GM13976 (cell line): ENCODE data around the gene CEP68.

Experiments
- DNase-seq: peaks from one replicate; pipeline ENCODE4 v3.0.0; 2012; ENCODE audit warnings: low spot score
- CTCF ChIP-seq: IDR thresholded peaks from 2 replicates; pipeline ENCODE4 v1.5.1; 2012; ENCODE audit warnings: borderline replicate concordance, mild to moderate bottlenecking; ENCODE audit not compliant: insufficient read depth; ENCODE audit errors: extremely low read depth, missing control alignments, control extremely low read depth
- in situ Hi-C: fragments of 300-500 bp; cut with MboI; formaldehyde crosslinking; loops from one replicate; pipeline ENCODE4 v1.12.0; 2022; ENCODE audit warnings: low sequenced_read_pairs, mixed read lengths, inconsistent platforms; ENCODE audit not compliant: unreplicated experiment

Gene CEP68

GRCh38 chr2:65046633-65047407 is 9.4 kb upstream of the CEP68 start:
- TF ChIP-seq CTCF = no peak
- no peak for DNase-seq
- in situ Hi-C loops = loop anchor here (25.0 kb wide), 3 partner anchors 435 to 710 kb away; partner anchors contain the start of gene AFTPH

GRCh38 chr2:65049010-65049639 is 7.1 kb upstream of the CEP68 start:
- in situ Hi-C loops = loop anchor here (25.0 kb wide), 3 partner anchors 437 to 712 kb away; partner anchors contain the start of gene AFTPH
- no peak for DNase-seq

GRCh38 chr2:65050931-65051330 is 5.3 kb upstream of the CEP68 start:
- in situ Hi-C loops = no loop called here
- DNase-seq = no peak
- TF ChIP-seq CTCF = no peak

More at GRCh38 chr2:65049010-65049639, 7.1 kb upstream of the CEP68 start:
- no peak for TF ChIP-seq CTCF

- no peak for TF ChIP-seq CTCF
- peak; percentile 77 for DNase-seq
- in situ Hi-C loops = no loop called here
These were observed 3.0 kb upstream of the CEP68 start for GRCh38 chr2:65053199-65053598.

GRCh38 chr2:65054749-65055421 is 1.3 kb upstream of the CEP68 start:
- in situ Hi-C loops = no loop called here
- TF ChIP-seq CTCF = no peak
- DNase-seq = no peak

- DNase-seq = no peak
- in situ Hi-C loops = no loop called here
These were observed 598 bp upstream of the CEP68 start for GRCh38 chr2:65055422-65056214.

More at GRCh38 chr2:65055422-65056214, 598 bp upstream of the CEP68 start:
- TF ChIP-seq CTCF = no peak
